Measurements from ENCODE around the gene CCDC8. TPM values are rescaled to one million over a fixed set of nuclear protein-coding genes. Genes with fewer than 3 reads are reported as not detected.

Gene CCDC8
- total RNA-seq, 1 experiment from 2014 or later = 0.18 TPM

- no TSS peak for BruUV-seq (replicated peaks)
- intact Hi-C loops (cut with micrococcal nuclease; ENCODE audit: unreplicated experiment) = no loop called here
- ChIA-PET CTCF (no interaction called here), POLR2A (no interaction called here)
- Mint-ChIP-seq H3K27me3 (ENCODE audit: insufficient read depth, unreplicated experiment) (peaks cover 2% of the 10 kb centered on the region), H3K9me3 (ENCODE audit: unreplicated experiment) (no peaks in the 10 kb centered on the region), H3K4me1 (ENCODE audit: low read depth, unreplicated experiment) (peaks cover 23% of the 10 kb centered on the region), H3K27ac (ENCODE audit: unreplicated experiment) (no peak overlapping the region), H3K4me3 (ENCODE audit: unreplicated experiment) (no peak overlapping the region), H3K36me3 (ENCODE audit: insufficient read depth, unreplicated experiment) (peaks cover 7% of the 10 kb centered on the region)
- H3K27me3 ChIP-seq (replicated peaks; ENCODE audit: control insufficient read depth, insufficient read depth, low read length) = no peaks in the 10 kb centered on the region
- DNase-seq = no peak
- H3K4me3 ChIP-seq (ENCODE audit: low read depth, low read length) = no peak overlapping the region
- no peaks in the 10 kb centered on the region for H3K4me1 ChIP-seq
- no peaks in the 10 kb centered on the region for H3K36me3 ChIP-seq (ENCODE audit: control insufficient read depth, insufficient read depth, low read length)
- TF ChIP-seq CTCF (IDR thresholded peaks at IDR 0.05; ENCODE audit: insufficient read depth in 1 of 2, low read depth in 1 of 2, low read length in 1 of 2, severe bottlenecking in 1 of 2, unreplicated experiment in 1 of 2) = no peak
- no peaks in the 10 kb centered on the region for H3K9me3 ChIP-seq
These were observed 1.3 kb downstream of the CCDC8 start for GRCh38 chr19:46411925-46412649.

GRCh38 chr19:46411088-46411924, 2.1 kb downstream of the CCDC8 start:
- no peaks in the 10 kb centered on the region for H3K36me3 ChIP-seq (ENCODE audit: control insufficient read depth, insufficient read depth, low read length)
- no peaks in the 10 kb centered on the region for H3K9me3 Mint-ChIP-seq (ENCODE audit: unreplicated experiment)
- H3K27me3 ChIP-seq (replicated peaks; ENCODE audit: control insufficient read depth, insufficient read depth, low read length) = no peaks in the 10 kb centered on the region
- H3K36me3 Mint-ChIP-seq (ENCODE audit: insufficient read depth, unreplicated experiment) = peaks cover 7% of the 10 kb centered on the region
- intact Hi-C loops (cut with micrococcal nuclease; ENCODE audit: unreplicated experiment) = no loop called here
- no peak overlapping the region for H3K4me3 ChIP-seq (ENCODE audit: low read depth, low read length)
- BruUV-seq (replicated peaks) = no TSS peak
- ChIA-PET POLR2A (no interaction called here), CTCF (interaction anchor here (0.5 kb wide), 1 partner anchor 20 kb away, joined by 6 read pairs; no protein-coding TSS in a partner anchor)
- no peaks in the 10 kb centered on the region for H3K27me3 Mint-ChIP-seq (ENCODE audit: insufficient read depth, unreplicated experiment)
- H3K4me1 ChIP-seq = no peaks in the 10 kb centered on the region
- no peak for DNase-seq
- no peak overlapping the region for H3K4me3 Mint-ChIP-seq (ENCODE audit: unreplicated experiment)
- TF ChIP-seq CTCF (IDR thresholded peaks at IDR 0.05; ENCODE audit: insufficient read depth in 1 of 2, low read depth in 1 of 2, low read length in 1 of 2, severe bottlenecking in 1 of 2, unreplicated experiment in 1 of 2) = no peak
- H3K4me1 Mint-ChIP-seq (ENCODE audit: low read depth, unreplicated experiment) = peaks cover 16% of the 10 kb centered on the region
- no peaks in the 10 kb centered on the region for H3K9me3 ChIP-seq
- no peak overlapping the region for H3K27ac Mint-ChIP-seq (ENCODE audit: unreplicated experiment)

- ChIA-PET CTCF (no interaction called here), POLR2A (no interaction called here)
- Mint-ChIP-seq H3K4me1 (ENCODE audit: low read depth, unreplicated experiment) (peaks cover 16% of the 10 kb centered on the region), H3K4me3 (ENCODE audit: unreplicated experiment) (no peak overlapping the region), H3K36me3 (ENCODE audit: insufficient read depth, unreplicated experiment) (peaks cover 7% of the 10 kb centered on the region), H3K27ac (ENCODE audit: unreplicated experiment) (no peak overlapping the region), H3K9me3 (ENCODE audit: unreplicated experiment) (no peaks in the 10 kb centered on the region), H3K27me3 (ENCODE audit: insufficient read depth, unreplicated experiment) (no peaks in the 10 kb centered on the region)
- H3K9me3 ChIP-seq = no peaks in the 10 kb centered on the region
- no peaks in the 10 kb centered on the region for H3K27me3 ChIP-seq (replicated peaks; ENCODE audit: control insufficient read depth, insufficient read depth, low read length)
- no peaks in the 10 kb centered on the region for H3K4me1 ChIP-seq
- H3K36me3 ChIP-seq (ENCODE audit: control insufficient read depth, insufficient read depth, low read length) = no peaks in the 10 kb centered on the region
- no peak for DNase-seq
- no TSS peak for BruUV-seq (replicated peaks)
- no peak for TF ChIP-seq CTCF (IDR thresholded peaks at IDR 0.05; ENCODE audit: insufficient read depth in 1 of 2, low read depth in 1 of 2, low read length in 1 of 2, severe bottlenecking in 1 of 2, unreplicated experiment in 1 of 2)
- no peak overlapping the region for H3K4me3 ChIP-seq (ENCODE audit: low read depth, low read length)
- intact Hi-C loops (cut with micrococcal nuclease; ENCODE audit: unreplicated experiment) = no loop called here
These were observed 2.9 kb downstream of the CCDC8 start for GRCh38 chr19:46410205-46411087.

Data from Caco-2 (cell line).